Measurements from ENCODE around the gene IL12A. TPM values are rescaled to one million over a fixed set of nuclear protein-coding genes. Genes with fewer than 3 reads are reported as not detected.

Gene IL12A
- 1 to 10 TPM in 1 of 3 donors, under 1 TPM in 2; 0.13 to 1.8 (median 0.48) TPM for polyA plus RNA-seq

GRCh38 chr3:159988617-159989271 lies at the start of gene IL12A:
Gene IL12A (plus strand): TSS chr3:159988835.
- no peak within 1 kb of the TSS for H3K27ac ChIP-seq (ENCODE audit: low read depth, low read length)
- 0 to 1% (median 1%) methylated on average over 54 of the region's 54 CpGs for WGBS, 3 donors

- 50 to 69% (median 58%) methylated on average over 6 of the region's 6 CpGs for WGBS, 3 donors
- H3K27ac ChIP-seq (ENCODE audit: low read depth, low read length), result no peak overlapping the region
These were observed 47.3 kb upstream of the IL12A start for GRCh38 chr3:159941038-159942000.

GRCh38 chr3:159944781-159945180 lies 43.9 kb upstream of the IL12A start:
- 43 to 78% (median 57%) methylated on average over 1 of the region's 1 CpG for WGBS, 3 donors
- H3K27ac ChIP-seq (ENCODE audit: low read depth, low read length), result no peak overlapping the region

DNA sequence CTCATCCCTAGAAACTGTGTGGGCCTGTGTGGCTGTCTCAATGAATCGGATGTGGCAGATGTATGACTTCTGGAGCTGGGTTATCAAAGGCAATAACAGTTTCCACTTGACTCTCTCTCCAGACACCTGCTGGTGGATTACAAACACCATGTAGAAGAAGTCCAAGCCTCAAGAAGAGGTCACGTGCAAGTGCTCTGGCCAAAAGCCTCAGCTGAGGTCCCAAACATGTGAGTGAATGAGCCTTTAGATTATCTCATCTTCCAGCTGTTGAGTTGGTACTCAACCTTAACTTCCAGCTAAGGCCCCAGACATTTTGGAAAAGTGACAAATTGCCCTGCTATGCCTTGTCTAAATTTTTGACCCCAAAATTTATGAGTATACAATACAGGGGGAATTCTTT lies 42.7 kb upstream of the IL12A start:
- H3K27ac ChIP-seq (ENCODE audit: low read depth, low read length), result no peak overlapping the region
- 77 to 89% (median 87%) methylated on average over 2 of the region's 2 CpGs for WGBS, 3 donors

- no peak overlapping the region for H3K27ac ChIP-seq (ENCODE audit: low read depth, low read length)
These were observed 41.4 kb upstream of the IL12A start for GRCh38 chr3:159947220-159947619.

GRCh38 chr3:159948429-159949144 lies 40.0 kb upstream of the IL12A start:
- H3K27ac ChIP-seq (ENCODE audit: low read depth, low read length), result no peak overlapping the region
- WGBS, 3 donors, result 46 to 51% (median 51%) methylated on average over 5 of the region's 5 CpGs

GRCh38 chr3:159950156-159950898 lies 38.3 kb upstream of the IL12A start:
- no peak overlapping the region for H3K27ac ChIP-seq (ENCODE audit: low read depth, low read length)
- WGBS, 3 donors, result 56 to 61% (median 57%) methylated on average over 3 of the region's 3 CpGs

DNA sequence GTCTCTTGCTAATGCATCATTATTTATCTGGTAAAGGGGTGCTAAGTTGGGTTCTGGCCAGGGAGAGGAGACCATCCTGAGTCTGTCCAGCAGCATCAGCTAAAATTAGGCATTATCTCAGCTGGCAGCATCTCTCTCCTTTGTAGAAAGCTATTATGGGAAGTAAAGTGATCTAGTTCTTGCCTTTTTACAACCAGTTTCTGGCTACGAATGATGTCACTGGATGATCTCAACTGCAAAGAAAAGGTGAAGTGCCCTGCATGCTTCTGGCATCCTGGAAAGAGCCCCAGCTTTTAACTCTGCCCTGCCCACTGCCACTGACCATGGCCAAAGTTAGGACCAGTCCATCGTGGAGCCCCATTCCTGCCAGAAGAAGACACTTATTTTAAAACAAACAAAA lies 37.1 kb upstream of the IL12A start:
- H3K27ac ChIP-seq (ENCODE audit: low read depth, low read length), result no peak overlapping the region
- WGBS, 3 donors, result 61 to 65% (median 64%) methylated on average over 2 of the region's 2 CpGs

- H3K27ac ChIP-seq (ENCODE audit: low read depth, low read length), result no peak overlapping the region
- 53 to 67% (median 64%) methylated on average over 2 of the region's 2 CpGs for WGBS, 3 donors
These were observed 35.1 kb upstream of the IL12A start for GRCh38 chr3:159953325-159954085.

GRCh38 chr3:159960188-159961148 lies 28.2 kb upstream of the IL12A start:
- WGBS, 3 donors, result 73 to 90% (median 89%) methylated on average over 11 of the region's 11 CpGs

DNA sequence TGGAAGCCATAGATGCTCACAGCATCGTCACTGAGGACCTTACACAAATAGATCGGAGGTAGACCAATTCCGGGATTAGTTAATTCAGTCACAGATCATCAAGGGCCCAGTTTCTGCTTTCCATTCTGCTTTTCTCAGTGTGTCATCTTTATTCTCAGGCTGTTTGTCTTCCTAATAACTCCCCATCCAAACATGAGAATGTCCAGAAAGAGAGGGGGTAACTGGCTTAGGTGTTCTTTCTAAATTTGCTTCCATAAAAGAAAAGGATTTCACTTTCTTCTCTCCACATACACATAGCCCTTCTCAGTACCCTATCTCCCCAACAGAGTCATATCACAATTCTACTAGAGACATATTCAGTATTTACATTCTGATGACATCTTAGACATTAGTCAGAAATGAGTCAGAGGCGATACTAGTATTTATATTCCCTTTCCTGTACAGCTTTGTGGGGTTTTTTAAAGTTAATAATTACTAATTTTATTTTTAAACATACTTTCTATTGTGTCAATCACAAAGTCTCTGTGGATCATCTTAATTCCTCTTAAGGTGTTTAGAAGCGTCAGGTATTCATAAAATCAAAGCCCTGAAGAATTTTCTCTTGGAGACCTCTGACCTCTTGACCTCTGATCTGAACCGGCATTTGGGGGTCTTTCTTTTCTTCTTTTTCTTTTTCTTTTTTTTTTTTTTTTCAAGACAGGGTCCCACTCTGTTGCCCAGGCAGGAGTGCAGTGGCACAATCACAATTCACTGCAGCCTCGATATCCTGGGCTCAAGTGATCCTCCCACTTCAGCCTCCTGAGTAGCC lies 24.3 kb upstream of the IL12A start:
- no peak overlapping the region for H3K27ac ChIP-seq (ENCODE audit: low read depth, low read length)
- 77 to 86% (median 84%) methylated on average over 7 of the region's 7 CpGs for WGBS, 3 donors

More at GRCh38 chr3:159960188-159961148, 28.2 kb upstream of the IL12A start:
- no peak overlapping the region for H3K27ac ChIP-seq (ENCODE audit: low read depth, low read length)

- H3K27ac ChIP-seq (ENCODE audit: low read depth, low read length), result no peak overlapping the region
- whole genome bisulfite sequencing, 3 donors, result 78 to 81% (median 79%) methylated on average over 7 of the region's 7 CpGs
These were observed 17.3 kb upstream of the IL12A start for GRCh38 chr3:159971311-159971710.

DNA sequence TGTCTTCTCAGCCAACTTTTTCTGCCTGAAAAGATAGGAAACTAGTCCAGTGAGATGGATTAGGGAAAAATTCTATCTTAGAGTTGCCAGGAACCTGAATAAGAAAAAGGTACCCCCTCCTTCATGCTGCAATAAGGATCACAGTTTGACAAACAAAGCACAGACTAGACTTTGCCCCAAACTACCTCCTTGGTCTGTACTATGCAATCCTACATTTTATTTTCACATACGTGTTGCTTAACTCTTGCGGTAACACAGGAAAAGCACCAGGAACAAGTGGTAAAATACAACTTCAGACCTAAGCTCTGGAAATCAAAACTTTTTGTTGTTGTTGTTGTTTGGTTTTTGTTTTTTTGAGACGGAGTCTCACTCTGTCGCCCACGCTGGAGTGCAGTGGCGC lies 11.3 kb upstream of the IL12A start:
- no peak overlapping the region for H3K27ac ChIP-seq (ENCODE audit: low read depth, low read length)
- 76 to 93% (median 86%) methylated on average over 6 of the region's 6 CpGs for WGBS, 3 donors

GRCh38 chr3:159978353-159978752 lies 10.3 kb upstream of the IL12A start:
- H3K27ac ChIP-seq (ENCODE audit: low read depth, low read length), result no peak overlapping the region
- WGBS, 3 donors, result 33 to 45% (median 38%) methylated on average over 3 of the region's 3 CpGs

GRCh38 chr3:159978918-159979703 lies 9.5 kb upstream of the IL12A start:
- WGBS, 3 donors, result 52 to 86% (median 75%) methylated on average over 1 of the region's 1 CpG
- no peak overlapping the region for H3K27ac ChIP-seq (ENCODE audit: low read depth, low read length)

All from adipose tissue (tissue), 3 donors.